ENCODE results near the gene REST. TPM values are rescaled to one million over a fixed set of nuclear protein-coding genes. Genes with fewer than 3 reads are reported as not detected.

Gene REST
- total RNA-seq, 1 donor from 2014 or later, result 24.6 TPM

DNA sequence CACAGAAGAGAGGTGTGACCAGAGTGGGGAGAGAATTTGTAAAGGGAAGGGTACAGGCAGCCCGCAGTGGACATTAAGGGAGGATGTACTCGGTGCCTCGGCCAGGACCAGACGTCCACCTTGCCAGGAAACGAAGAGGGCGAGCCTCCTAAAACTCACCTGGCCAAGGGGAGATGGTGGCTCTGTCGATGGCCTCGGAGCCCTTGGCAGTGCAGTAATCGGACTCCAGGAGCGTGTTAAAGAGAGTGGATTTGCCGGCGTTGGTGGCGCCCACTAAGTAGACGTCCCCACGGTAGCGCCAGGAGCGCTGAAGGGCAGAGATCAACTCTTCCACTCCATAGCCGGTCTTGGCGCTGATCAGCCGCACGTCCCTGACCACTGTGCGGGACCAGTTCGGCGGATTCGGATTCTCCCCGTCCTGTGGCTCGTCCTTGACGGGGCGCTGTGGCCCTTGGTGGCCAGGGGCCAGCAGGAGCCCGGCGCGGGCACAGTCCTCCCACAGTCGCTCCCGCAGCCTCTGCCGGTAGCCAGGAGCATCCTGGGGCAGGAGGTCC, 68.7 kb downstream of the REST start:
- H3K27me3 ChIP-seq, result no peaks in the 10 kb centered on the region
- H3K4me1 ChIP-seq, result peaks cover 47% of the 10 kb centered on the region
- intact Hi-C loops (cut with DNase I), result loop anchor here (5.0 kb wide), 1 partner anchor 69 kb away; the partner anchor contains the start of gene REST
- H3K9me3 ChIP-seq, result no peaks in the 10 kb centered on the region
- peak overlapping the region; percentile 75 to 82 for H3K4me3 ChIP-seq
- peaks cover 8 to 34% of the 10 kb centered on the region in 2 donors for H3K36me3 ChIP-seq
- no peak for TF ChIP-seq POLR2A (IDR thresholded peaks at IDR 0.05)
- TF ChIP-seq POLR2AphosphoS5 (IDR thresholded peaks at IDR 0.05; ENCODE audit: insufficient read depth in 1 of 2, low read depth in 1 of 2), result no peak
- no peak for TF ChIP-seq CTCF (IDR thresholded peaks at IDR 0.05)
- peak in 1 of 2 donors; percentile 84 for DNase-seq (ENCODE audit: extremely low spot score in 2 of 2)
- H3K27ac ChIP-seq, result peak overlapping the region; percentile 91

- DNase-seq (ENCODE audit: extremely low spot score in 2 of 2), result peak in 1 of 2 donors; percentile 84
- Histone ChIP-seq H3K36me3 (peaks cover 8 to 28% of the 10 kb centered on the region in 2 donors), H3K4me1 (peaks cover 52% of the 10 kb centered on the region), H3K9me3 (no peaks in the 10 kb centered on the region), H3K27me3 (no peaks in the 10 kb centered on the region), H3K27ac (peak overlapping the region; percentile 91), H3K4me3 (peak overlapping the region; percentile 75 to 82)
- TF ChIP-seq POLR2A (IDR thresholded peaks at IDR 0.05) (no peak), POLR2AphosphoS5 (IDR thresholded peaks at IDR 0.05; ENCODE audit: insufficient read depth in 1 of 2, low read depth in 1 of 2) (no peak), CTCF (IDR thresholded peaks at IDR 0.05) (no peak)
- intact Hi-C loops (cut with DNase I), result loop anchor here (5.0 kb wide), 1 partner anchor 70 kb away; the partner anchor contains the start of gene REST
These were observed 69.2 kb downstream of the REST start for GRCh38 chr4:56976837-56977320.

GRCh38 chr4:56977321-56978012, 69.8 kb downstream of the REST start, which contains the start of gene NOA1:
NOA1 (minus strand) TSS chr4:56977606; CDS start chr4:56977585, 21 bp downstream.
- intact Hi-C loops (cut with DNase I), result loop anchor here (5.0 kb wide), 1 partner anchor 70 kb away; the partner anchor contains the start of gene REST
- H3K36me3 ChIP-seq, result peaks cover 2 to 22% of the 10 kb centered on the region in 2 donors
- no peaks in the 10 kb centered on the region for H3K9me3 ChIP-seq
- H3K4me1 ChIP-seq, result peaks cover 58% of the 10 kb centered on the region
- H3K27me3 ChIP-seq, result no peaks in the 10 kb centered on the region
- H3K4me3 ChIP-seq, result peak within 1 kb of the TSS; percentile 75 to 82
- DNase-seq (ENCODE audit: extremely low spot score in 2 of 2), result peak; percentile 98
- TF ChIP-seq POLR2AphosphoS5 (IDR thresholded peaks at IDR 0.05; ENCODE audit: insufficient read depth in 1 of 2, low read depth in 1 of 2), result peak; percentile 93 to 94
- peak in 1 of 2 donors; percentile 32 for TF ChIP-seq POLR2A (IDR thresholded peaks at IDR 0.05)
- no peak for TF ChIP-seq CTCF (IDR thresholded peaks at IDR 0.05)
- peak within 1 kb of the TSS; percentile 91 for H3K27ac ChIP-seq

DNA sequence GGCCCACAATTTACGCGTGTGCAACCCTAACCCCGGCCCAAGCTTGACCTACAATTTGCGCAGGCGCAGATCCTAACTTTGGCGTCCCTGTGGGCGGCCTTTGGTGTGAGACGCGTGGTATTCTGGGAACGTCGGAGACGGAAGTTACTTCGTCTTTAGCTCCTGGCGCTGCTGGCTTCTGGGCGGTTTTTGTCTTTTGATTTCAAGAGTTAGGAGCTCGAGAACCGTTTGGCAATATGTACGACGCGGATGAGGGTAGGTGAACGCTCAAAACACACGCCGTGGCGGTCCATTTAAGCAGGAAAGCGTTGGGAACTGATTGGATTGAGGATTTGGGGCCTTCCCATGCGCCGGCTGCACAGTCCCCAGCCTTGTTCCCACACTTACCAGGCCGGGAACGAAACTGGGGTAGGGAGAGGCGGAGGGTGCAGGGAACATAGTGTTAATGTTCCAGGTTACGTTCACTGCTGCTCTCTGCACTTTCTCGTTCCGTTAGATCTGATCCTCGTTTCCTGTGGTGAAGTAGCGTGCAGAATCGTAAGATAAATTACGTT, 71.1 kb downstream of the REST start, which contains the start of gene POLR2B:
POLR2B (plus strand) TSS at position 147 of the 554 bp plus-strand sequence; CDS start at position 237, 90 bp downstream.
- H3K27me3 ChIP-seq, result no peaks in the 10 kb centered on the region
- TF ChIP-seq POLR2A (IDR thresholded peaks at IDR 0.05) (peak in 1 of 2 donors; percentile 60), CTCF (IDR thresholded peaks at IDR 0.05) (no peak), POLR2AphosphoS5 (IDR thresholded peaks at IDR 0.05; ENCODE audit: insufficient read depth in 1 of 2, low read depth in 1 of 2) (peak; percentile 86 to 97)
- no peaks in the 10 kb centered on the region for H3K9me3 ChIP-seq
- H3K27ac ChIP-seq, result peak within 1 kb of the TSS; percentile 91
- peak within 1 kb of the TSS; percentile 75 to 82 for H3K4me3 ChIP-seq
- intact Hi-C loops (cut with DNase I), result loop anchor here (5.0 kb wide), 1 partner anchor 72 kb away; the partner anchor contains the start of gene REST
- peaks cover 0 to 9% of the 10 kb centered on the region in 2 donors for H3K36me3 ChIP-seq
- peaks cover 71% of the 10 kb centered on the region for H3K4me1 ChIP-seq
- DNase-seq (ENCODE audit: extremely low spot score in 2 of 2), result peak; percentile 90 to 97

Data from vagina (tissue), 2 donors.